Lower leg skin (tissue), 3 donors: ENCODE data around the gene POLR3A.

Experiments
- CTCF ChIP-seq, 3 donors: fragments of 450-650 bp; IDR thresholded peaks; one replicate each; pipeline ENCODE4 v1.5.1; 2016; ENCODE audit warnings: antibody characterized with exemption in 3 of 3, mild to moderate bottlenecking in 3 of 3, moderate library complexity in 2 of 3
- POLR2A ChIP-seq, 2 donors: fragments of 450-650 bp; IDR thresholded peaks; one replicate each; pipeline ENCODE4 v1.6.1; 2016 to 2017; ENCODE audit warnings: antibody characterized with exemption in 2 of 2, mild to moderate bottlenecking in 1 of 2, moderate library complexity in 1 of 2

- no peak for TF ChIP-seq CTCF (IDR thresholded peaks at IDR 0.05)
- TF ChIP-seq POLR2A (IDR thresholded peaks at IDR 0.05): no peak
Measured at GRCh38 chr10:78066012-78066411, 36.7 kb upstream of the POLR3A start.
